Lung (tissue), 12 donors: ENCODE measurements around the gene COX7A2L. TPM values are rescaled to one million over a fixed set of nuclear protein-coding genes. Genes with fewer than 3 reads are reported as not detected.

Source experiments
- ATAC-seq: fragments of 200-7000 bp; cut with Tn5 transposase; one replicate; pipeline ENCODE4 v1.9.1; 2020; ENCODE audit warnings: moderate number of reproducible peaks; ENCODE audit not compliant: insufficient read depth, low FRiP score
- DNase-seq, 3 donors: peaks; one replicate each; pipeline ENCODE4 v3.0.0-alpha.2; 2013 to 2017
- H3K27ac ChIP-seq, 2 donors: one replicate each; pipeline ENCODE4 v1.5.1; 2013; ENCODE audit warnings: mild to moderate bottlenecking in 2 of 2, moderate library complexity in 2 of 2, control low read depth in 1 of 2, inconsistent platforms in 1 of 2, low read depth in 1 of 2, low read length in 1 of 2
- H3K27me3 ChIP-seq, 3 donors: one replicate each; pipeline ENCODE4 v1.5.1; 2013; ENCODE audit warnings: low read length in 2 of 3; ENCODE audit not compliant: control insufficient read depth in 3 of 3, insufficient read depth in 3 of 3
- H3K36me3 ChIP-seq, 4 donors: one replicate each; pipeline ENCODE4 v1.5.1; 2013; ENCODE audit warnings: low read length in 4 of 4, mild to moderate bottlenecking in 1 of 4, moderate library complexity in 1 of 4; ENCODE audit not compliant: control insufficient read depth in 4 of 4, insufficient read depth in 4 of 4
- H3K4me1 ChIP-seq, 5 donors: one replicate each; pipeline ENCODE4 v1.5.1; 2013; ENCODE audit warnings: low read length in 5 of 5, mild to moderate bottlenecking in 2 of 5, moderate library complexity in 1 of 5; ENCODE audit not compliant: control insufficient read depth in 5 of 5, insufficient read depth in 5 of 5
- H3K4me3 ChIP-seq: one replicate; pipeline ENCODE4 v1.5.1; 2013; ENCODE audit warnings: mild to moderate bottlenecking, control low read depth, moderate library complexity
- H3K9ac ChIP-seq, 2 donors: one replicate each; pipeline ENCODE4 v1.5.1; 2013; ENCODE audit warnings: low read length in 2 of 2, control low read depth in 1 of 2; ENCODE audit not compliant: insufficient read depth in 1 of 2
- H3K9me3 ChIP-seq, 4 donors: one replicate each; pipeline ENCODE4 v1.5.1; 2013; ENCODE audit warnings: low read length in 3 of 4, mild to moderate bottlenecking in 1 of 4, moderate library complexity in 1 of 4; ENCODE audit not compliant: control insufficient read depth in 4 of 4, insufficient read depth in 3 of 4
- CTCF ChIP-seq: IDR thresholded peaks from 2 replicates; pipeline ENCODE4 v1.5.1; 2012; ENCODE audit warnings: mild to moderate bottlenecking; ENCODE audit errors: control extremely low read depth, extremely low read depth
- WGBS, 2 donors: extraction: QIAGEN DNeasy Blood & Tissue Kit; methylation state at CpG; one replicate each; pipeline ENCODE4 v1.1.7; 2013; 5-methylcytosine and 5-hydroxymethylcytosine counted together
- polyA plus RNA-seq, 2 donors: library from polyadenylated mRNA; stranded (reverse); fragments of 200-250 nt; gene quantifications; one replicate each; pipeline ENCODE4 v1.2.1, GENCODE V29; 2013
- total RNA-seq, 2 donors: library from RNA; depleted of rRNA in 1 of 2; stranded (reverse); fragments of >200 nt in 1 of 2; gene quantifications; one replicate each; pipeline ENCODE4 v1.2.1, GENCODE V29; 2014 to 2021
- donor health status: control.
- donor health status: control.
- donor health status: Bipolar disorder and iron deficiency.
- donor health status: healthy.
- donor health status: DM: yes; HTN: yes; CAD: no.

The COX7A2L gene
- total and polyA plus RNA-seq, 4 donors, result 80.4 to 113 (median 103) TPM

- no peaks in the 10 kb centered on the region for H3K9me3 ChIP-seq
- H3K9ac ChIP-seq, result no peak overlapping the region
These were observed 5.4 kb upstream of the COX7A2L start for GRCh38 chr2:42366411-42366810.

GRCh38 chr2:42364658-42365057, 3.6 kb upstream of the COX7A2L start:
- Histone ChIP-seq H3K4me3 (no peak overlapping the region), H3K27me3 (no peaks in the 10 kb centered on the region), H3K27ac (no peak overlapping the region), H3K4me1 (peaks cover 5 to 18% (median 6%) of the 10 kb centered on the region in 5 donors), H3K9ac (peak overlapping the region in 1 of 2 donors; percentile 8), H3K9me3 (no peaks in the 10 kb centered on the region), H3K36me3 (peaks cover 0 to 3% (median 0%) of the 10 kb centered on the region in 4 donors)
- WGBS, 2 donors, result 86 to 88% methylated on average over 3 of the region's 3 CpGs
- no peak for DNase-seq
- TF ChIP-seq CTCF, result no peak
- ATAC-seq, result no peak

More at GRCh38 chr2:42366411-42366810, 5.4 kb upstream of the COX7A2L start:
- Histone ChIP-seq H3K36me3 (no peaks in the 10 kb centered on the region), H3K4me3 (no peak overlapping the region), H3K4me1 (peaks cover 0 to 10% (median 3%) of the 10 kb centered on the region in 5 donors), H3K27ac (no peak overlapping the region), H3K27me3 (no peaks in the 10 kb centered on the region)
- no peak for DNase-seq
- no peak for TF ChIP-seq CTCF
- ATAC-seq, result no peak

GRCh38 chr2:42363413-42363812, 2.4 kb upstream of the COX7A2L start:
- no peak for TF ChIP-seq CTCF
- Histone ChIP-seq H3K9ac (no peak overlapping the region), H3K4me1 (peaks cover 2 to 26% (median 14%) of the 10 kb centered on the region in 5 donors), H3K4me3 (no peak overlapping the region), H3K36me3 (peaks cover 0 to 3% (median 0%) of the 10 kb centered on the region in 4 donors), H3K9me3 (no peaks in the 10 kb centered on the region), H3K27me3 (no peaks in the 10 kb centered on the region), H3K27ac (no peak overlapping the region)
- no peak for ATAC-seq
- no peak for DNase-seq
- 84 to 85% methylated on average over 3 of the region's 3 CpGs for WGBS, 2 donors

DNA sequence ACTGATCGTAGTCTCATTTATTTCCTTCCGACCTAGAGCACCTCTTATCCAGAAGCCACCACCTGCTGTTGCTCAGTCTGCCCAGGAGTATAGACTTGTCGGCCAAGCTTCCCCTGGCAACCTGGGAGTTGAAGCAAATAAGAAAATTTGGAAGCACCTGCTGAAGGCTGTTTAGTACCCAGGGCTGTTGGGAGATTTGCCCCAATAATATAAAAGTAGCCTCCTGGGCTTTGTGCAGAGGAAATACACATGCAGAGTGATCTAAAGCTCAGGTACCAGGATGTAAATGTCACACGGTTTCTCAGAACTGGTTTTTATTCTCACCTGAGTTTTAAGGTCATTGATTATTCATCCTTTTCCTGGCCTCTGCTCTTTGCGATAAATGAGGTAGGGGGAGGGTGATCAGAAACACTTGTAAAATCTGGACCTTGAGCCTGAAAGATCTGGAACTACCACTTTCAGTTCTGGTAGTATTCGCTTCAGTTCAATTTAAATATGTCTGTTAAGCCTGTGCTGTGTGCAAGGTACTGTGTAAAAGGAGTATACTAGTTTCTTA, 789 bp upstream of the COX7A2L start:
- Histone ChIP-seq H3K4me1 (peaks cover 2 to 21% (median 17%) of the 10 kb centered on the region in 5 donors), H3K36me3 (peaks cover 0 to 3% (median 0%) of the 10 kb centered on the region in 4 donors), H3K27me3 (no peaks in the 10 kb centered on the region), H3K9me3 (no peaks in the 10 kb centered on the region), H3K9ac (peak overlapping the region in 1 of 2 donors; percentile 40), H3K27ac (peak overlapping the region; percentile 30 to 86), H3K4me3 (peak overlapping the region; percentile 26)
- DNase-seq (no peak), ATAC-seq (peak; percentile 2)
- 21 to 28% methylated on average over 6 of the region's 6 CpGs for WGBS, 2 donors
- no peak for TF ChIP-seq CTCF
